Measurements from ENCODE around the gene KCNQ2.

KCNQ2 gene

GRCh38 chr20:63369024-63369530 lies 103.4 kb downstream of the KCNQ2 start:
- no peak for DNase-seq
- TF ChIP-seq CTCF (IDR thresholded peaks at IDR 0.05), result no peak
- intact Hi-C loops (cut with DNase I; ENCODE audit: low total_unique reads), result no loop called here
- Histone ChIP-seq H3K27ac (no peak overlapping the region), H3K4me3 (no peak overlapping the region), H3K36me3 (no peaks in the 10 kb centered on the region), H3K9me3 (no peaks in the 10 kb centered on the region), H3K27me3 (peaks cover 0 to 93% of the 10 kb centered on the region in 2 donors), H3K4me1 (no peaks in the 10 kb centered on the region)

GRCh38 chr20:63368151-63368550 lies 104.3 kb downstream of the KCNQ2 start:
- intact Hi-C loops (cut with DNase I; ENCODE audit: low total_unique reads), result no loop called here
- H3K9me3 ChIP-seq, result no peaks in the 10 kb centered on the region
- no peak for DNase-seq
- no peak overlapping the region for H3K27ac ChIP-seq
- H3K4me3 ChIP-seq, result no peak overlapping the region
- H3K36me3 ChIP-seq, result no peaks in the 10 kb centered on the region
- no peak for TF ChIP-seq CTCF (IDR thresholded peaks at IDR 0.05)
- peaks cover 0 to 93% of the 10 kb centered on the region in 2 donors for H3K27me3 ChIP-seq
- no peaks in the 10 kb centered on the region for H3K4me1 ChIP-seq

GRCh38 chr20:63367446-63368055 lies 104.9 kb downstream of the KCNQ2 start:
- Histone ChIP-seq H3K4me1 (no peaks in the 10 kb centered on the region), H3K27me3 (peaks cover 0 to 93% of the 10 kb centered on the region in 2 donors), H3K4me3 (no peak overlapping the region), H3K9me3 (no peaks in the 10 kb centered on the region), H3K27ac (no peak overlapping the region), H3K36me3 (no peaks in the 10 kb centered on the region)
- intact Hi-C loops (cut with DNase I; ENCODE audit: low total_unique reads), result no loop called here
- TF ChIP-seq CTCF (IDR thresholded peaks at IDR 0.05), result no peak
- no peak for DNase-seq

GRCh38 chr20:63366390-63367365 lies 105.8 kb downstream of the KCNQ2 start:
- peaks cover 0 to 97% of the 10 kb centered on the region in 2 donors for H3K27me3 ChIP-seq
- no peak overlapping the region for H3K27ac ChIP-seq
- no peaks in the 10 kb centered on the region for H3K9me3 ChIP-seq
- intact Hi-C loops (cut with DNase I; ENCODE audit: low total_unique reads), result no loop called here
- no peak overlapping the region for H3K4me3 ChIP-seq
- H3K4me1 ChIP-seq, result no peaks in the 10 kb centered on the region
- DNase-seq, result no peak
- no peak for TF ChIP-seq CTCF (IDR thresholded peaks at IDR 0.05)
- H3K36me3 ChIP-seq, result no peaks in the 10 kb centered on the region

- no peaks in the 10 kb centered on the region for H3K9me3 ChIP-seq
- peaks cover 0 to 4% (median 3%) of the 10 kb centered on the region in 4 donors for H3K4me1 ChIP-seq
- H3K27ac ChIP-seq, result no peak overlapping the region
- no peak for DNase-seq
- intact Hi-C loops (cut with DNase I; ENCODE audit: low total_unique reads), result no loop called here
- no peak for TF ChIP-seq CTCF (IDR thresholded peaks at IDR 0.05)
- H3K36me3 ChIP-seq, result no peaks in the 10 kb centered on the region
- no peak overlapping the region for H3K4me3 ChIP-seq
- peaks cover 0 to 97% of the 10 kb centered on the region in 2 donors for H3K27me3 ChIP-seq
These were observed 106.7 kb downstream of the KCNQ2 start for GRCh38 chr20:63365601-63366389.
